Liver (tissue), 9 donors: ENCODE data around the gene CCDC33. TPM values are rescaled to one million over a fixed set of nuclear protein-coding genes. Genes with fewer than 3 reads are reported as not detected.

ENCODE experiments used
- DNase-seq: peaks from one replicate; pipeline ENCODE4 v3.0.0-alpha.2; 2017; ENCODE audit warnings: low spot score
- H3K27ac ChIP-seq, 2 donors: one replicate each; pipeline ENCODE4 v1.7.0; 2013; ENCODE audit warnings: inconsistent platforms in 2 of 2, low read length in 2 of 2, control low read depth in 1 of 2, low read depth in 1 of 2, mild to moderate bottlenecking in 1 of 2
- H3K27me3 ChIP-seq, 4 donors: one replicate each; pipeline versions ENCODE4 v1.6.1 to v1.7.0; 2013; ENCODE audit warnings: low read length in 3 of 4, inconsistent platforms in 1 of 4, mild to moderate bottlenecking in 1 of 4, moderate library complexity in 1 of 4; ENCODE audit not compliant: control insufficient read depth in 4 of 4, insufficient read depth in 4 of 4
- H3K36me3 ChIP-seq, 4 donors: one replicate each; pipeline versions ENCODE4 v1.6.1 to v1.7.0; 2013; ENCODE audit warnings: low read length in 3 of 4, mild to moderate bottlenecking in 3 of 4, low read depth in 1 of 4, moderate library complexity in 1 of 4; ENCODE audit not compliant: control insufficient read depth in 4 of 4, insufficient read depth in 3 of 4
- H3K4me1 ChIP-seq, 4 donors: one replicate each; pipeline versions ENCODE4 v1.6.1 to v1.7.0; 2013; ENCODE audit warnings: low read length in 3 of 4, mild to moderate bottlenecking in 3 of 4, moderate library complexity in 1 of 4; ENCODE audit not compliant: control insufficient read depth in 4 of 4, insufficient read depth in 4 of 4
- H3K4me3 ChIP-seq, 3 donors: one replicate each; pipeline versions ENCODE4 v1.6.1 to v1.7.0; 2013; ENCODE audit warnings: low read length in 3 of 3, control low read depth in 1 of 3, low read depth in 1 of 3, mild to moderate bottlenecking in 1 of 3
- H3K9ac ChIP-seq, 2 donors: one replicate each; pipeline ENCODE4 v1.7.0; 2013; ENCODE audit warnings: low read length in 2 of 2, mild to moderate bottlenecking in 2 of 2, moderate library complexity in 2 of 2, control low read depth in 1 of 2, low read depth in 1 of 2
- H3K9me3 ChIP-seq, 4 donors: one replicate each; pipeline versions ENCODE4 v1.6.1 to v1.7.0; 2013; ENCODE audit warnings: low read length in 3 of 4; ENCODE audit not compliant: control insufficient read depth in 4 of 4
- ATF3 ChIP-seq: IDR thresholded peaks from 2 replicates; pipeline ENCODE4 v1.6.1; 2016; ENCODE audit warnings: antibody characterized with exemption
- CTCF ChIP-seq: fragments of 150-350 bp; IDR thresholded peaks from 2 replicates; pipeline ENCODE4 v1.5.1; 2017; ENCODE audit warnings: improper control_type of control experiment, low read depth, low read length; ENCODE audit not compliant: missing input control
- EGR1 ChIP-seq, 2 donors: IDR thresholded peaks; 2 replicates each; pipeline ENCODE4 v1.6.1; 2016 to 2018; ENCODE audit warnings: antibody characterized with exemption in 2 of 2, low read depth in 2 of 2
- FOXA1 ChIP-seq: IDR thresholded peaks from 2 replicates; pipeline ENCODE4 v1.6.1; 2016; ENCODE audit warnings: antibody characterized with exemption
- FOXA2 ChIP-seq: IDR thresholded peaks from 2 replicates; pipeline ENCODE4 v1.6.1; 2016; ENCODE audit warnings: antibody characterized with exemption
- GABPA ChIP-seq, 2 donors: IDR thresholded peaks in 1 of 2; conservative IDR thresholded peaks in 1 of 2; 2 replicates each; pipeline ENCODE4 v1.6.1; 2016; ENCODE audit warnings: antibody characterized with exemption in 2 of 2, mild to moderate bottlenecking in 1 of 2, moderate library complexity in 1 of 2
- HNF4A ChIP-seq, 2 donors: conservative IDR thresholded peaks; 2 replicates each; pipeline ENCODE4 v1.6.1; 2016; ENCODE audit warnings: antibody characterized with exemption in 2 of 2, mild to moderate bottlenecking in 2 of 2
- HNF4G ChIP-seq: IDR thresholded peaks from 2 replicates; pipeline ENCODE4 v1.6.1; 2016; ENCODE audit warnings: antibody characterized with exemption
- JUND ChIP-seq, 2 donors: IDR thresholded peaks; 2 replicates each; pipeline ENCODE4 v1.6.1; 2016; ENCODE audit warnings: antibody characterized with exemption in 2 of 2
- MAX ChIP-seq: IDR thresholded peaks from 2 replicates; pipeline ENCODE4 v1.6.1; 2016; ENCODE audit warnings: antibody characterized with exemption
- NR2F2 ChIP-seq: IDR thresholded peaks from 2 replicates; pipeline ENCODE4 v1.6.1; 2016; ENCODE audit warnings: antibody characterized with exemption
- RAD21 ChIP-seq, 2 donors: IDR thresholded peaks; 2 replicates each; pipeline ENCODE4 v1.6.1; 2016; ENCODE audit warnings: antibody characterized with exemption in 2 of 2, mild to moderate bottlenecking in 2 of 2
- REST ChIP-seq: IDR thresholded peaks from 2 replicates; pipeline ENCODE4 v1.6.1; 2016; ENCODE audit warnings: antibody characterized with exemption, mild to moderate bottlenecking
- RXRA ChIP-seq, 2 donors: IDR thresholded peaks; 2 replicates each; pipeline ENCODE4 v1.6.1; 2017 to 2018; ENCODE audit warnings: antibody characterized with exemption in 2 of 2, mild to moderate bottlenecking in 1 of 2
- SP1 ChIP-seq: IDR thresholded peaks from 2 replicates; pipeline ENCODE4 v1.6.1; 2018; ENCODE audit warnings: antibody characterized with exemption, mild to moderate bottlenecking
- TAF1 ChIP-seq: conservative IDR thresholded peaks from 2 replicates; pipeline ENCODE4 v1.6.1; 2016; ENCODE audit warnings: antibody characterized with exemption, mild to moderate bottlenecking
- YY1 ChIP-seq: IDR thresholded peaks from 2 replicates; pipeline ENCODE4 v1.6.1; 2016; ENCODE audit warnings: antibody characterized with exemption, mild to moderate bottlenecking
- ZBTB33 ChIP-seq: IDR thresholded peaks from 2 replicates; pipeline ENCODE4 v1.6.1; 2016; ENCODE audit warnings: antibody characterized with exemption
- WGBS: extraction: QIAGEN DNeasy Blood & Tissue Kit; methylation state at CpG from one replicate; pipeline ENCODE4 v1.1.7; 2013; 5-methylcytosine and 5-hydroxymethylcytosine counted together
- polyA plus RNA-seq, 2 donors: library from polyadenylated mRNA; stranded (reverse) in 1 of 2; unstranded in 1 of 2; fragments of 200-250 nt in 1 of 2; fragments of >200 nt in 1 of 2; fragmentation: Nextera tagmentation in 1 of 2; extraction: Ambion mirVana in 1 of 2; gene quantifications; one replicate each; pipeline versions ENCODE4 v1.2.1 to v1.2.3, GENCODE V29; 2013 to 2015
- total RNA-seq, 2 donors: library from RNA; depleted of rRNA; stranded (reverse); fragments of >200 nt; gene quantifications; one replicate each; pipeline ENCODE4 v1.2.3, GENCODE V29; 2014
- donor health status: healthy.
- donor health status: healthy.
- donor health status: healthy.
- donor health status: healthy.
- donor health status: healthy.

CCDC33 gene
- total and polyA plus RNA-seq, 4 donors = not detected

- TF ChIP-seq NR2F2 (no peak), CTCF (no peak), FOXA2 (no peak), ZBTB33 (no peak), EGR1 (IDR thresholded peaks at IDR 0.05; ENCODE audit: low read depth in 2 of 2) (no peak), JUND (IDR thresholded peaks at IDR 0.05) (no peak), ATF3 (no peak), YY1 (no peak), RXRA (IDR thresholded peaks at IDR 0.05) (no peak), TAF1 (no peak), FOXA1 (no peak), HNF4G (no peak), REST (no peak), HNF4A (conservative IDR thresholded peaks at IDR 0.05) (no peak), SP1 (no peak), MAX (no peak), RAD21 (IDR thresholded peaks at IDR 0.05) (no peak), GABPA (IDR thresholded peaks at IDR 0.05 in 1 of 2, conservative IDR thresholded peaks at IDR 0.05 in 1 of 2) (no peak)
- no peak for DNase-seq
- no peaks in the 10 kb centered on the region for H3K9me3 ChIP-seq
- no peak overlapping the region for H3K4me3 ChIP-seq
- H3K9ac ChIP-seq = no peak overlapping the region
- H3K36me3 ChIP-seq = no peaks in the 10 kb centered on the region
- H3K27me3 ChIP-seq = no peaks in the 10 kb centered on the region
- no peak overlapping the region for H3K27ac ChIP-seq
- H3K4me1 ChIP-seq = no peaks in the 10 kb centered on the region
- 89% methylated on average over 11 of the region's 11 CpGs for WGBS
Measured at GRCh38 chr15:74188216-74188615, 47.9 kb upstream of the CCDC33 start.

- Histone ChIP-seq H3K4me1 (no peaks in the 10 kb centered on the region), H3K36me3 (no peaks in the 10 kb centered on the region)
- WGBS = 54% methylated on average over 3 of the region's 3 CpGs
Measured at GRCh38 chr15:74191798-74192197, 44.3 kb upstream of the CCDC33 start.

More at GRCh38 chr15:74191798-74192197, 44.3 kb upstream of the CCDC33 start:
- DNase-seq = no peak
- Histone ChIP-seq H3K9ac (no peak overlapping the region), H3K27me3 (no peaks in the 10 kb centered on the region), H3K9me3 (no peaks in the 10 kb centered on the region), H3K27ac (no peak overlapping the region), H3K4me3 (no peak overlapping the region)
- TF ChIP-seq RAD21 (IDR thresholded peaks at IDR 0.05) (no peak), JUND (IDR thresholded peaks at IDR 0.05) (no peak), YY1 (no peak), ATF3 (no peak), TAF1 (no peak), HNF4A (conservative IDR thresholded peaks at IDR 0.05) (no peak), FOXA2 (no peak), MAX (no peak), FOXA1 (no peak), NR2F2 (no peak)
